ENCODE measurements around the gene ZNF263. TPM values are rescaled to one million over a fixed set of nuclear protein-coding genes. Genes with fewer than 3 reads are reported as not detected.

Gene ZNF263
- total RNA-seq, 6 experiments from 2014 or later, result 19.7 to 24.5 (median 20.8) TPM

DNA sequence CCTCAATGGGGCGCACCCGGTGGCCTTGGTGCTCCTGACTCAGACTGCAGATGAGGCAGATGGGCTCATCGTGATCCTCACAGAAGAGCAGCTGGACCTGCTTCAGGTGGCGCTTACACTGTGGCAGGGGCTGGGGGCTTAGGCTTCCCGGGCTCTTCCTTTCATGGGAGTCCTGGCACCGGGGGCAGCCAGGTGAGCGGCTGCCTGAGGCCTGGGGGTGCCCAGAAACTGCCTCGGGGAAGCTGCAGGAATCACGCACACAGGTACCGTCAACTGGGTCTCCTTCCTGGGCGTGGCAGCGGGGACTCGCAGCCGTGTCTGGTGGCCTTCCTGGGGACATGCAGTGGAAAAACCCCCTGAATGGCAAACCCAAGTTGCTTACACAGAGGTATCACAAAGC, 33.8 kb upstream of the ZNF263 start:
- H3K9me3 Mint-ChIP-seq, result no peaks in the 10 kb centered on the region
- no peak for DNase-seq
- no peak overlapping the region for H3K4me3 Mint-ChIP-seq
- TF ChIP-seq, protein P1, sequence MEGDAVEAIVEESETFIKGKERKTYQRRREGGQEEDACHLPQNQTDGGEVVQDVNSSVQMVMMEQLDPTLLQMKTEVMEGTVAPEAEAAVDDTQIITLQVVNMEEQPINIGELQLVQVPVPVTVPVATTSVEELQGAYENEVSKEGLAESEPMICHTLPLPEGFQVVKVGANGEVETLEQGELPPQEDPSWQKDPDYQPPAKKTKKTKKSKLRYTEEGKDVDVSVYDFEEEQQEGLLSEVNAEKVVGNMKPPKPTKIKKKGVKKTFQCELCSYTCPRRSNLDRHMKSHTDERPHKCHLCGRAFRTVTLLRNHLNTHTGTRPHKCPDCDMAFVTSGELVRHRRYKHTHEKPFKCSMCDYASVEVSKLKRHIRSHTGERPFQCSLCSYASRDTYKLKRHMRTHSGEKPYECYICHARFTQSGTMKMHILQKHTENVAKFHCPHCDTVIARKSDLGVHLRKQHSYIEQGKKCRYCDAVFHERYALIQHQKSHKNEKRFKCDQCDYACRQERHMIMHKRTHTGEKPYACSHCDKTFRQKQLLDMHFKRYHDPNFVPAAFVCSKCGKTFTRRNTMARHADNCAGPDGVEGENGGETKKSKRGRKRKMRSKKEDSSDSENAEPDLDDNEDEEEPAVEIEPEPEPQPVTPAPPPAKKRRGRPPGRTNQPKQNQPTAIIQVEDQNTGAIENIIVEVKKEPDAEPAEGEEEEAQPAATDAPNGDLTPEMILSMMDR (IDR thresholded peaks at IDR 0.05), result no peak
- no peaks in the 10 kb centered on the region for H3K36me3 Mint-ChIP-seq (ENCODE audit: low read depth)
- H3K27me3 Mint-ChIP-seq (ENCODE audit: insufficient read depth), result peaks cover 43% of the 10 kb centered on the region
- H3K27ac Mint-ChIP-seq, result no peak overlapping the region
- H3K4me1 Mint-ChIP-seq (ENCODE audit: low read depth), result no peaks in the 10 kb centered on the region

GRCh38 chr16:3252967-3253366, 30.3 kb upstream of the ZNF263 start:
- H3K9me3 Mint-ChIP-seq, result no peaks in the 10 kb centered on the region
- no peak overlapping the region for H3K27ac Mint-ChIP-seq
- no peak for DNase-seq
- H3K4me3 Mint-ChIP-seq, result no peak overlapping the region
- TF ChIP-seq, protein P1 (IDR thresholded peaks at IDR 0.05), result no peak
- H3K36me3 Mint-ChIP-seq (ENCODE audit: low read depth), result no peaks in the 10 kb centered on the region
- H3K4me1 Mint-ChIP-seq (ENCODE audit: low read depth), result no peaks in the 10 kb centered on the region
- H3K27me3 Mint-ChIP-seq (ENCODE audit: insufficient read depth), result peaks cover 28% of the 10 kb centered on the region

GRCh38 chr16:3254309-3254708, 29.0 kb upstream of the ZNF263 start:
- Mint-ChIP-seq H3K4me3 (no peak overlapping the region), H3K9me3 (no peaks in the 10 kb centered on the region), H3K36me3 (ENCODE audit: low read depth) (no peaks in the 10 kb centered on the region), H3K4me1 (ENCODE audit: low read depth) (no peaks in the 10 kb centered on the region), H3K27ac (no peak overlapping the region), H3K27me3 (ENCODE audit: insufficient read depth) (peaks cover 15% of the 10 kb centered on the region)
- TF ChIP-seq, protein P1 (IDR thresholded peaks at IDR 0.05), result no peak
- no peak for DNase-seq

GRCh38 chr16:3256146-3256865, 27.0 kb upstream of the ZNF263 start, which contains the start of gene MEFV:
TSS of gene MEFV (minus strand) at chr16:3256633. CDS start at chr16:3256587, 46 bp downstream.
- Mint-ChIP-seq H3K4me3 (no peak within 1 kb of the TSS), H3K9me3 (no peaks in the 10 kb centered on the region), H3K27ac (no peak within 1 kb of the TSS), H3K4me1 (ENCODE audit: low read depth) (no peaks in the 10 kb centered on the region), H3K27me3 (ENCODE audit: insufficient read depth) (peaks cover 9% of the 10 kb centered on the region), H3K36me3 (ENCODE audit: low read depth) (no peaks in the 10 kb centered on the region)
- TF ChIP-seq, protein P1 (IDR thresholded peaks at IDR 0.05), result no peak
- no peak for DNase-seq

DNA sequence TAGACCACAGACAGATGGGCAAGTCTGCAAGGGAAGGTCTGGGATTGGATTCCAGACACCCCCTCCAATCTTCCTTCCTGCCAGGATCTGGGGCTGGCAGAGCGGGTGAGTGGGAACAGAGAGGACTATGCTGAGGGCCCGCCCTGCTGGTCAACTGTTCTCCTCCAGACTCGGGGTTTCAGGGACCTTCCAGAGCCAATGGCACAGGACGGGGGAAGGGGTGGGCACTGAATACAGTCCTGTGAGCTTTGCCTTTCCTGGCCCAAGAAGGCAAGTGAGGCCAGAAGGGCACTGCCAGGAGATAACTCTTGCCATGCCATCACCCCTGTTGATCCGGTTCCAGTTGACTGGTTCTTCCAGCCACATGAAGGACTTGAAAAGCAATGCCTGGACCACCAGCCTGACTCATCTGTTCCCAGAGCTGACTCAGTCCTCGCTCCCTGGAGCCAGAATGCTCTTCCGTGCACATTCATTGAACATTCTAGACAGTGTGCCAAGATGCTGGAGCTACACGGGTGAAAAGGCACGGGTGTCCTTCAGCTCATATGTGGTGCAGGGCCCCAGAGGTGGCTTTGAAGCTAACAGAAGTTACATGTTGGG, 26.3 kb upstream of the ZNF263 start:
- DNase-seq, result peak; percentile 16
- Mint-ChIP-seq H3K4me3 (no peak overlapping the region), H3K27me3 (ENCODE audit: insufficient read depth) (peaks cover 9% of the 10 kb centered on the region), H3K27ac (no peak overlapping the region), H3K9me3 (no peaks in the 10 kb centered on the region), H3K4me1 (ENCODE audit: low read depth) (no peaks in the 10 kb centered on the region), H3K36me3 (ENCODE audit: low read depth) (no peaks in the 10 kb centered on the region)
- TF ChIP-seq, protein P1 (IDR thresholded peaks at IDR 0.05), result no peak

Measured in HFFc6 (cell line).